ENCODE measurements around the gene EFNB1. TPM values are rescaled to one million over a fixed set of nuclear protein-coding genes. Genes with fewer than 3 reads are reported as not detected.

EFNB1 gene
- total and polyA plus RNA-seq, 2 of the 8 experiments (the other 6 are each of a cell fraction or from before 2014, with no cell fraction given) = 2.3 to 5.4 TPM

DNA sequence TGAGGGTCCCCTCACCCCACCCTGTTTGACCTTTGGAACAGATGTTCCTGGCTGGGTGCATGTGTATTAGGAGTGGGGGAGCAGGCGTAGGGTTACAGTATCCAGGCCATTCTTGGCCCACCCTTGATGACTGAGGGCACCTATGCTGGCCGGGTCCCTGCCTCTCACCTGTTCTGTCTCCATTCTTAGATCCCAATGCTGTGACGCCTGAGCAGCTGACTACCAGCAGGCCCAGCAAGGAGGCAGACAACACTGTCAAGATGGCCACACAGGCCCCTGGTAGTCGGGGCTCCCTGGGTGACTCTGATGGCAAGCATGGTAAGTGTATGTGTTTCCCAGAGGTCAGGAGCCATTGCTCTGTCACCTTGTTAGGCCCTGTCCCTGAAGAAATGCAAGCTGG lies 10.9 kb downstream of the EFNB1 start (continued):
- TF ChIP-seq, protein P1, sequence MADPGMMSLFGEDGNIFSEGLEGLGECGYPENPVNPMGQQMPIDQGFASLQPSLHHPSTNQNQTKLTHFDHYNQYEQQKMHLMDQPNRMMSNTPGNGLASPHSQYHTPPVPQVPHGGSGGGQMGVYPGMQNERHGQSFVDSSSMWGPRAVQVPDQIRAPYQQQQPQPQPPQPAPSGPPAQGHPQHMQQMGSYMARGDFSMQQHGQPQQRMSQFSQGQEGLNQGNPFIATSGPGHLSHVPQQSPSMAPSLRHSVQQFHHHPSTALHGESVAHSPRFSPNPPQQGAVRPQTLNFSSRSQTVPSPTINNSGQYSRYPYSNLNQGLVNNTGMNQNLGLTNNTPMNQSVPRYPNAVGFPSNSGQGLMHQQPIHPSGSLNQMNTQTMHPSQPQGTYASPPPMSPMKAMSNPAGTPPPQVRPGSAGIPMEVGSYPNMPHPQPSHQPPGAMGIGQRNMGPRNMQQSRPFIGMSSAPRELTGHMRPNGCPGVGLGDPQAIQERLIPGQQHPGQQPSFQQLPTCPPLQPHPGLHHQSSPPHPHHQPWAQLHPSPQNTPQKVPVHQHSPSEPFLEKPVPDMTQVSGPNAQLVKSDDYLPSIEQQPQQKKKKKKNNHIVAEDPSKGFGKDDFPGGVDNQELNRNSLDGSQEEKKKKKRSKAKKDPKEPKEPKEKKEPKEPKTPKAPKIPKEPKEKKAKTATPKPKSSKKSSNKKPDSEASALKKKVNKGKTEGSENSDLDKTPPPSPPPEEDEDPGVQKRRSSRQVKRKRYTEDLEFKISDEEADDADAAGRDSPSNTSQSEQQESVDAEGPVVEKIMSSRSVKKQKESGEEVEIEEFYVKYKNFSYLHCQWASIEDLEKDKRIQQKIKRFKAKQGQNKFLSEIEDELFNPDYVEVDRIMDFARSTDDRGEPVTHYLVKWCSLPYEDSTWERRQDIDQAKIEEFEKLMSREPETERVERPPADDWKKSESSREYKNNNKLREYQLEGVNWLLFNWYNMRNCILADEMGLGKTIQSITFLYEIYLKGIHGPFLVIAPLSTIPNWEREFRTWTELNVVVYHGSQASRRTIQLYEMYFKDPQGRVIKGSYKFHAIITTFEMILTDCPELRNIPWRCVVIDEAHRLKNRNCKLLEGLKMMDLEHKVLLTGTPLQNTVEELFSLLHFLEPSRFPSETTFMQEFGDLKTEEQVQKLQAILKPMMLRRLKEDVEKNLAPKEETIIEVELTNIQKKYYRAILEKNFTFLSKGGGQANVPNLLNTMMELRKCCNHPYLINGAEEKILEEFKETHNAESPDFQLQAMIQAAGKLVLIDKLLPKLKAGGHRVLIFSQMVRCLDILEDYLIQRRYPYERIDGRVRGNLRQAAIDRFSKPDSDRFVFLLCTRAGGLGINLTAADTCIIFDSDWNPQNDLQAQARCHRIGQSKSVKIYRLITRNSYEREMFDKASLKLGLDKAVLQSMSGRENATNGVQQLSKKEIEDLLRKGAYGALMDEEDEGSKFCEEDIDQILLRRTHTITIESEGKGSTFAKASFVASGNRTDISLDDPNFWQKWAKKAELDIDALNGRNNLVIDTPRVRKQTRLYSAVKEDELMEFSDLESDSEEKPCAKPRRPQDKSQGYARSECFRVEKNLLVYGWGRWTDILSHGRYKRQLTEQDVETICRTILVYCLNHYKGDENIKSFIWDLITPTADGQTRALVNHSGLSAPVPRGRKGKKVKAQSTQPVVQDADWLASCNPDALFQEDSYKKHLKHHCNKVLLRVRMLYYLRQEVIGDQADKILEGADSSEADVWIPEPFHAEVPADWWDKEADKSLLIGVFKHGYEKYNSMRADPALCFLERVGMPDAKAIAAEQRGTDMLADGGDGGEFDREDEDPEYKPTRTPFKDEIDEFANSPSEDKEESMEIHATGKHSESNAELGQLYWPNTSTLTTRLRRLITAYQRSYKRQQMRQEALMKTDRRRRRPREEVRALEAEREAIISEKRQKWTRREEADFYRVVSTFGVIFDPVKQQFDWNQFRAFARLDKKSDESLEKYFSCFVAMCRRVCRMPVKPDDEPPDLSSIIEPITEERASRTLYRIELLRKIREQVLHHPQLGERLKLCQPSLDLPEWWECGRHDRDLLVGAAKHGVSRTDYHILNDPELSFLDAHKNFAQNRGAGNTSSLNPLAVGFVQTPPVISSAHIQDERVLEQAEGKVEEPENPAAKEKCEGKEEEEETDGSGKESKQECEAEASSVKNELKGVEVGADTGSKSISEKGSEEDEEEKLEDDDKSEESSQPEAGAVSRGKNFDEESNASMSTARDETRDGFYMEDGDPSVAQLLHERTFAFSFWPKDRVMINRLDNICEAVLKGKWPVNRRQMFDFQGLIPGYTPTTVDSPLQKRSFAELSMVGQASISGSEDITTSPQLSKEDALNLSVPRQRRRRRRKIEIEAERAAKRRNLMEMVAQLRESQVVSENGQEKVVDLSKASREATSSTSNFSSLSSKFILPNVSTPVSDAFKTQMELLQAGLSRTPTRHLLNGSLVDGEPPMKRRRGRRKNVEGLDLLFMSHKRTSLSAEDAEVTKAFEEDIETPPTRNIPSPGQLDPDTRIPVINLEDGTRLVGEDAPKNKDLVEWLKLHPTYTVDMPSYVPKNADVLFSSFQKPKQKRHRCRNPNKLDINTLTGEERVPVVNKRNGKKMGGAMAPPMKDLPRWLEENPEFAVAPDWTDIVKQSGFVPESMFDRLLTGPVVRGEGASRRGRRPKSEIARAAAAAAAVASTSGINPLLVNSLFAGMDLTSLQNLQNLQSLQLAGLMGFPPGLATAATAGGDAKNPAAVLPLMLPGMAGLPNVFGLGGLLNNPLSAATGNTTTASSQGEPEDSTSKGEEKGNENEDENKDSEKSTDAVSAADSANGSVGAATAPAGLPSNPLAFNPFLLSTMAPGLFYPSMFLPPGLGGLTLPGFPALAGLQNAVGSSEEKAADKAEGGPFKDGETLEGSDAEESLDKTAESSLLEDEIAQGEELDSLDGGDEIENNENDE (IDR thresholded peaks at IDR 0.05; ENCODE audit: insufficient replicate concordance, low read length) = no peak
- TF ChIP-seq GABPA (IDR thresholded peaks at IDR 0.05; ENCODE audit: borderline replicate concordance, insufficient read depth, low read length) (no peak), POLR2A (IDR thresholded peaks at IDR 0.05; ENCODE audit: control extremely low read depth in 1 of 2, low read depth in 2 of 2, low read length in 2 of 2) (no peak), TAF1 (IDR thresholded peaks at IDR 0.05; ENCODE audit: low read depth, low read length) (no peak), SUZ12 (IDR thresholded peaks at IDR 0.05; ENCODE audit: low read length) (no peak), MAFK (IDR thresholded peaks at IDR 0.05; ENCODE audit: low read depth, low read length) (no peak), TAF7 (optimal IDR thresholded peaks at IDR 0.05; ENCODE audit: borderline replicate concordance, low read depth, low read length) (no peak), TBP (IDR thresholded peaks at IDR 0.05; ENCODE audit: low read depth, low read length) (no peak), CBX8 (IDR thresholded peaks at IDR 0.05; ENCODE audit: borderline replicate concordance, low read depth, low read length) (no peak), CREB1 (IDR thresholded peaks at IDR 0.05) (no peak), PHF8 (conservative IDR thresholded peaks at IDR 0.05; ENCODE audit: low read depth, low read length) (no peak)
